ENCODE measurements around the gene PADI3.

GRCh38 chr1:17237561-17237903 is 11.4 kb upstream of the PADI3 start:
- TF ChIP-seq, protein P1, sequence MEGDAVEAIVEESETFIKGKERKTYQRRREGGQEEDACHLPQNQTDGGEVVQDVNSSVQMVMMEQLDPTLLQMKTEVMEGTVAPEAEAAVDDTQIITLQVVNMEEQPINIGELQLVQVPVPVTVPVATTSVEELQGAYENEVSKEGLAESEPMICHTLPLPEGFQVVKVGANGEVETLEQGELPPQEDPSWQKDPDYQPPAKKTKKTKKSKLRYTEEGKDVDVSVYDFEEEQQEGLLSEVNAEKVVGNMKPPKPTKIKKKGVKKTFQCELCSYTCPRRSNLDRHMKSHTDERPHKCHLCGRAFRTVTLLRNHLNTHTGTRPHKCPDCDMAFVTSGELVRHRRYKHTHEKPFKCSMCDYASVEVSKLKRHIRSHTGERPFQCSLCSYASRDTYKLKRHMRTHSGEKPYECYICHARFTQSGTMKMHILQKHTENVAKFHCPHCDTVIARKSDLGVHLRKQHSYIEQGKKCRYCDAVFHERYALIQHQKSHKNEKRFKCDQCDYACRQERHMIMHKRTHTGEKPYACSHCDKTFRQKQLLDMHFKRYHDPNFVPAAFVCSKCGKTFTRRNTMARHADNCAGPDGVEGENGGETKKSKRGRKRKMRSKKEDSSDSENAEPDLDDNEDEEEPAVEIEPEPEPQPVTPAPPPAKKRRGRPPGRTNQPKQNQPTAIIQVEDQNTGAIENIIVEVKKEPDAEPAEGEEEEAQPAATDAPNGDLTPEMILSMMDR (IDR thresholded peaks at IDR 0.05), result no peak
- TF ChIP-seq, protein P2, sequence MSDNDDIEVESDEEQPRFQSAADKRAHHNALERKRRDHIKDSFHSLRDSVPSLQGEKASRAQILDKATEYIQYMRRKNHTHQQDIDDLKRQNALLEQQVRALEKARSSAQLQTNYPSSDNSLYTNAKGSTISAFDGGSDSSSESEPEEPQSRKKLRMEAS (IDR thresholded peaks at IDR 0.05; ENCODE audit: low read depth), result no peak
- TF ChIP-seq, protein P3, sequence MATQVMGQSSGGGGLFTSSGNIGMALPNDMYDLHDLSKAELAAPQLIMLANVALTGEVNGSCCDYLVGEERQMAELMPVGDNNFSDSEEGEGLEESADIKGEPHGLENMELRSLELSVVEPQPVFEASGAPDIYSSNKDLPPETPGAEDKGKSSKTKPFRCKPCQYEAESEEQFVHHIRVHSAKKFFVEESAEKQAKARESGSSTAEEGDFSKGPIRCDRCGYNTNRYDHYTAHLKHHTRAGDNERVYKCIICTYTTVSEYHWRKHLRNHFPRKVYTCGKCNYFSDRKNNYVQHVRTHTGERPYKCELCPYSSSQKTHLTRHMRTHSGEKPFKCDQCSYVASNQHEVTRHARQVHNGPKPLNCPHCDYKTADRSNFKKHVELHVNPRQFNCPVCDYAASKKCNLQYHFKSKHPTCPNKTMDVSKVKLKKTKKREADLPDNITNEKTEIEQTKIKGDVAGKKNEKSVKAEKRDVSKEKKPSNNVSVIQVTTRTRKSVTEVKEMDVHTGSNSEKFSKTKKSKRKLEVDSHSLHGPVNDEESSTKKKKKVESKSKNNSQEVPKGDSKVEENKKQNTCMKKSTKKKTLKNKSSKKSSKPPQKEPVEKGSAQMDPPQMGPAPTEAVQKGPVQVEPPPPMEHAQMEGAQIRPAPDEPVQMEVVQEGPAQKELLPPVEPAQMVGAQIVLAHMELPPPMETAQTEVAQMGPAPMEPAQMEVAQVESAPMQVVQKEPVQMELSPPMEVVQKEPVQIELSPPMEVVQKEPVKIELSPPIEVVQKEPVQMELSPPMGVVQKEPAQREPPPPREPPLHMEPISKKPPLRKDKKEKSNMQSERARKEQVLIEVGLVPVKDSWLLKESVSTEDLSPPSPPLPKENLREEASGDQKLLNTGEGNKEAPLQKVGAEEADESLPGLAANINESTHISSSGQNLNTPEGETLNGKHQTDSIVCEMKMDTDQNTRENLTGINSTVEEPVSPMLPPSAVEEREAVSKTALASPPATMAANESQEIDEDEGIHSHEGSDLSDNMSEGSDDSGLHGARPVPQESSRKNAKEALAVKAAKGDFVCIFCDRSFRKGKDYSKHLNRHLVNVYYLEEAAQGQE (IDR thresholded peaks at IDR 0.05; ENCODE audit: low read depth, low read length), result no peak
- TF ChIP-seq, protein P4, sequence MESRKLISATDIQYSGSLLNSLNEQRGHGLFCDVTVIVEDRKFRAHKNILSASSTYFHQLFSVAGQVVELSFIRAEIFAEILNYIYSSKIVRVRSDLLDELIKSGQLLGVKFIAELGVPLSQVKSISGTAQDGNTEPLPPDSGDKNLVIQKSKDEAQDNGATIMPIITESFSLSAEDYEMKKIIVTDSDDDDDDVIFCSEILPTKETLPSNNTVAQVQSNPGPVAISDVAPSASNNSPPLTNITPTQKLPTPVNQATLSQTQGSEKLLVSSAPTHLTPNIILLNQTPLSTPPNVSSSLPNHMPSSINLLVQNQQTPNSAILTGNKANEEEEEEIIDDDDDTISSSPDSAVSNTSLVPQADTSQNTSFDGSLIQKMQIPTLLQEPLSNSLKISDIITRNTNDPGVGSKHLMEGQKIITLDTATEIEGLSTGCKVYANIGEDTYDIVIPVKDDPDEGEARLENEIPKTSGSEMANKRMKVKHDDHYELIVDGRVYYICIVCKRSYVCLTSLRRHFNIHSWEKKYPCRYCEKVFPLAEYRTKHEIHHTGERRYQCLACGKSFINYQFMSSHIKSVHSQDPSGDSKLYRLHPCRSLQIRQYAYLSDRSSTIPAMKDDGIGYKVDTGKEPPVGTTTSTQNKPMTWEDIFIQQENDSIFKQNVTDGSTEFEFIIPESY (IDR thresholded peaks at IDR 0.05; ENCODE audit: borderline replicate concordance, low read depth), result no peak
- no peak for TF ChIP-seq POLR2AphosphoS5 (IDR thresholded peaks at IDR 0.05; ENCODE audit: low read depth, low read length)
- no peak for TF ChIP-seq EP300 (IDR thresholded peaks at IDR 0.05; ENCODE audit: borderline replicate concordance in 1 of 2, low read depth in 1 of 2, low read length in 1 of 2)
- no peak for TF ChIP-seq JUND (IDR thresholded peaks at IDR 0.05)
- no peak for TF ChIP-seq EZH2phosphoT487 (IDR thresholded peaks at IDR 0.05; ENCODE audit: borderline replicate concordance, low read depth)
- no peak for TF ChIP-seq NRF1 (IDR thresholded peaks at IDR 0.05; ENCODE audit: low read depth, low read length)
